ENCODE data around the gene TMEM79. TPM values are rescaled to one million over a fixed set of nuclear protein-coding genes. Genes with fewer than 3 reads are reported as not detected.

The TMEM79 gene
- polyA plus RNA-seq (9.6 to 31.8 TPM (median 14.2 TPM) in 3 replicates), polyA minus RNA-seq (9.3 to 25.7 TPM (median 14.0 TPM) in 3 replicates)
- 38.2 TPM for polyA plus RNA-seq (2011; ENCODE audit: low read depth)
- 10.9 and 16.4 TPM in 2 replicates for polyA plus RNA-seq (2011; cell fraction: cytosol; rRNA removed)
- 29.2 and 30.8 TPM in 2 replicates for polyA plus RNA-seq (2011; cell fraction: nucleus; rRNA removed)
- 9.4 and 83.2 TPM in 2 replicates for polyA plus RNA-seq (2012; ENCODE audit: low replicate concordance)
- polyA minus RNA-seq (2011; cell fraction: cytosol; rRNA and poly(A)+ RNA removed) = 12.1 TPM
- 17.9 and 22.1 TPM in 2 replicates for polyA minus RNA-seq (2011; cell fraction: nucleus; rRNA and poly(A)+ RNA removed)

DNA sequence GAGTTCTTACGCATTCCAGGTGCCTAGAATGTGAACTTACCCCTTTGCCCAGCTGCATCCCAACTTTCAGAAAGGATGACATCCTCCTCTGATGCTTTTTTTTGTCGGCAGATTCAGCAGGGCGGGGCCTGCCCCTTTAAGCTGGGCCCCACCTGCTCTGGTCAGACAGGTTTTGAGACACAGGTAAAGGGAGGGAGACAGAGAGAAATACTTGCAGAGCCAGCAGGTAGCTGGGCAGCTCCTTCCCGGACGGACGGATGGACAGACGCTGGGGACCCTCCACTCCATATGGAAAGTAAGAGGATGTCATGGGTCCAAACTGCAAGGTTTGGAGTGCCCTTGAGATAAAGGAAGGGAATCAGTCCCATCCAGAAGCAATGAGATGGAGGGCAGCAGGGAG is at the start of gene TMEM79:
Gene TMEM79, plus strand, starts transcription at position 214 of the 400 bp plus-strand sequence. CDS start 902 bp downstream, outside the sequence.
- no peak for DNase-seq (ENCODE audit: low read depth, low spot score)

DNA sequence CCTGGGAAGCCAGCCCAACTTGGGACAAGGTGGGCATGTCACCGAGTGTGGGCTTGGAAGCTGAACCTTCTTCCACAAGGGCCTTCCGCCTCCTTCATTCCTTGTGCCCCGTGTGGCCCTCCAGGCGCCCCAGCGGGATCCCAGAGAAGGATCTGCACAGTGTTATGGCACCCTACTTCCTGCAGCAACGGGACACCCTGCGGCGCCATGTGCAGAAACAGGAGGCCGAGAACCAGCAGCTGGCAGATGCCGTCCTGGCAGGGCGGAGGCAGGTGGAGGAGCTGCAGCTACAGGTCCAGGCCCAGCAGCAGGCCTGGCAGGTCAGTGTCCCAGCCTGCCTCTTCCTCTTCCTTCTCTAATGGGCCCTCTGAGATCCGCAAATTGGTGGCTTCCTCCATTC is 48.0 kb upstream of the TMEM79 start:
- DNase-seq (ENCODE audit: low read depth, low spot score) (no peak), FAIRE-seq (no peak)
- no peak overlapping the region for H3K27ac ChIP-seq (ENCODE audit: control insufficient read depth, insufficient read depth, low read length)
- H3K36me3 ChIP-seq (ENCODE audit: control insufficient read depth in 2 of 2, extremely low read depth in 1 of 2, insufficient read depth in 2 of 2, low read length in 2 of 2) = peaks cover 4 to 11% of the 10 kb centered on the region in 2 experiments
- no peak overlapping the region for H3K4me2 ChIP-seq (ENCODE audit: control insufficient read depth, extremely low read depth, insufficient read depth, low read depth, low read length)
- no peaks in the 10 kb centered on the region for H3K79me2 ChIP-seq (ENCODE audit: control insufficient read depth, insufficient read depth, low read length)
- H2AFZ ChIP-seq (ENCODE audit: control insufficient read depth, low read length) = no peak overlapping the region
- H3K9me1 ChIP-seq (ENCODE audit: control insufficient read depth, extremely low read depth, insufficient read depth, low read length) = no peaks in the 10 kb centered on the region
- no peak for TF ChIP-seq EZH2 (IDR thresholded peaks at IDR 0.05; ENCODE audit: low read length)
- TF ChIP-seq, protein P1, sequence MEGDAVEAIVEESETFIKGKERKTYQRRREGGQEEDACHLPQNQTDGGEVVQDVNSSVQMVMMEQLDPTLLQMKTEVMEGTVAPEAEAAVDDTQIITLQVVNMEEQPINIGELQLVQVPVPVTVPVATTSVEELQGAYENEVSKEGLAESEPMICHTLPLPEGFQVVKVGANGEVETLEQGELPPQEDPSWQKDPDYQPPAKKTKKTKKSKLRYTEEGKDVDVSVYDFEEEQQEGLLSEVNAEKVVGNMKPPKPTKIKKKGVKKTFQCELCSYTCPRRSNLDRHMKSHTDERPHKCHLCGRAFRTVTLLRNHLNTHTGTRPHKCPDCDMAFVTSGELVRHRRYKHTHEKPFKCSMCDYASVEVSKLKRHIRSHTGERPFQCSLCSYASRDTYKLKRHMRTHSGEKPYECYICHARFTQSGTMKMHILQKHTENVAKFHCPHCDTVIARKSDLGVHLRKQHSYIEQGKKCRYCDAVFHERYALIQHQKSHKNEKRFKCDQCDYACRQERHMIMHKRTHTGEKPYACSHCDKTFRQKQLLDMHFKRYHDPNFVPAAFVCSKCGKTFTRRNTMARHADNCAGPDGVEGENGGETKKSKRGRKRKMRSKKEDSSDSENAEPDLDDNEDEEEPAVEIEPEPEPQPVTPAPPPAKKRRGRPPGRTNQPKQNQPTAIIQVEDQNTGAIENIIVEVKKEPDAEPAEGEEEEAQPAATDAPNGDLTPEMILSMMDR (optimal IDR thresholded peaks at IDR 0.05 in 1 of 3, IDR thresholded peaks at IDR 0.05 in 1 of 3, conservative IDR thresholded peaks at IDR 0.05 in 1 of 3; ENCODE audit: extremely low read depth in 1 of 3, insufficient read depth in 2 of 3, low read length in 3 of 3) = no peak
- no peaks in the 10 kb centered on the region for H4K20me1 ChIP-seq (ENCODE audit: control insufficient read depth, extremely low read depth, insufficient read depth, low read length)
- no peaks in the 10 kb centered on the region for H3K27me3 ChIP-seq (ENCODE audit: control insufficient read depth, extremely low read depth, insufficient read depth, low read length)
- H3K9ac ChIP-seq (ENCODE audit: control insufficient read depth, extremely low read depth, insufficient read depth, low read length) = no peak overlapping the region
- H3K4me1 ChIP-seq (ENCODE audit: control insufficient read depth, extremely low read depth, insufficient read depth, low read length) = peaks cover 17% of the 10 kb centered on the region
- H3K4me3 ChIP-seq (ENCODE audit: control insufficient read depth in 2 of 3, extremely low read depth in 1 of 3, insufficient read depth in 2 of 3, low read depth in 1 of 3, low read length in 3 of 3) = no peak overlapping the region
- dilution Hi-C loops (cut with MboI; ENCODE audit: extremely low pct_ligation_motif_present, low sequenced_read_pairs) = no loop called here
- H3K9me3 ChIP-seq (ENCODE audit: control insufficient read depth, low read depth, low read length) = no peaks in the 10 kb centered on the region

More for the DNA sequence above, at the start of gene TMEM79:
- Histone ChIP-seq H3K9me1 (ENCODE audit: control insufficient read depth, extremely low read depth, insufficient read depth, low read length) (no peaks in the 10 kb centered on the region), H4K20me1 (ENCODE audit: control insufficient read depth, extremely low read depth, insufficient read depth, low read length) (no peaks in the 10 kb centered on the region), H3K4me3 (ENCODE audit: control insufficient read depth in 2 of 3, extremely low read depth in 1 of 3, insufficient read depth in 2 of 3, low read depth in 1 of 3, low read length in 3 of 3) (peak within 1 kb of the TSS; percentile 54 to 89 (median 85)), H3K9ac (ENCODE audit: control insufficient read depth, extremely low read depth, insufficient read depth, low read length) (peak within 1 kb of the TSS; percentile 92), H3K4me1 (ENCODE audit: control insufficient read depth, extremely low read depth, insufficient read depth, low read length) (peaks cover 33% of the 10 kb centered on the region), H3K27me3 (ENCODE audit: control insufficient read depth, extremely low read depth, insufficient read depth, low read length) (no peaks in the 10 kb centered on the region), H3K27ac (ENCODE audit: control insufficient read depth, insufficient read depth, low read length) (peak within 1 kb of the TSS; percentile 80), H2AFZ (ENCODE audit: control insufficient read depth, low read length) (peak within 1 kb of the TSS; percentile 100), H3K36me3 (ENCODE audit: control insufficient read depth in 2 of 2, extremely low read depth in 1 of 2, insufficient read depth in 2 of 2, low read length in 2 of 2) (peaks cover 4% of the 10 kb centered on the region in 2 experiments), H3K9me3 (ENCODE audit: control insufficient read depth, low read depth, low read length) (no peaks in the 10 kb centered on the region), H3K4me2 (ENCODE audit: control insufficient read depth, extremely low read depth, insufficient read depth, low read depth, low read length) (peak within 1 kb of the TSS; percentile 99), H3K79me2 (ENCODE audit: control insufficient read depth, insufficient read depth, low read length) (peaks cover 47% of the 10 kb centered on the region)
- dilution Hi-C loops (cut with MboI; ENCODE audit: extremely low pct_ligation_motif_present, low sequenced_read_pairs) = no loop called here
- TF ChIP-seq EZH2 (IDR thresholded peaks at IDR 0.05; ENCODE audit: low read length) = no peak
- TF ChIP-seq, protein P1 (optimal IDR thresholded peaks at IDR 0.05 in 1 of 3, IDR thresholded peaks at IDR 0.05 in 1 of 3, conservative IDR thresholded peaks at IDR 0.05 in 1 of 3; ENCODE audit: extremely low read depth in 1 of 3, insufficient read depth in 2 of 3, low read length in 3 of 3) = no peak
- peak; percentile 49 for FAIRE-seq

All from keratinocyte (primary cell).